SK-N-SH (cell line): Measurements from ENCODE around the gene SCD5. TPM values are rescaled to one million over a fixed set of nuclear protein-coding genes. Genes with fewer than 3 reads are reported as not detected.
A peak's percentile ranks its signal among the peaks of the same experiment; 100 is the strongest.

ENCODE experiments used
- CTCF ChIA-PET: fragments of 300-600, 350-600 bp; formaldehyde crosslinking; extraction: SDS; loops from one replicate; lab custom pipeline; 2021; lab: Yijun Ruan, JAX
- POLR2A ChIA-PET: fragments of 350-600 bp; sonication (Branson Sonifier 250); formaldehyde crosslinking; extraction: SDS; loops from one replicate; lab custom pipeline; 2020; ENCODE audit warnings: antibody characterized with exemption, inconsistent platforms; lab: Yijun Ruan, JAX
- DNase-seq: peaks from one replicate; pipeline ENCODE4 v3.0.0; 2012
- H2AFZ ChIP-seq: fragments of 200-600 bp; sonication (generic); 2 replicates; pipeline ENCODE4 v1.8.1; 2016; ENCODE audit warnings: antibody characterized with exemption, mild to moderate bottlenecking, low read depth
- H3F3A ChIP-seq: fragments of 200-600 bp; sonication (generic); replicated peaks from 2 replicates; pipeline ENCODE3; 2016; ENCODE audit warnings: antibody characterized with exemption, mild to moderate bottlenecking; ENCODE audit not compliant: insufficient read depth
- H3K27ac ChIP-seq, 2 experiments: fragments of 200-500 bp in 1 of 2; fragments of 200-600 bp in 1 of 2; sonication (Bioruptor generic) in 1 of 2; sonication (generic), shearing (Covaris generic) in 1 of 2; 2 replicates each; pipeline versions ENCODE4 v1.5.1 to v1.6.1; 2014 to 2016; ENCODE audit warnings: low read depth in 2 of 2, inconsistent platforms in 1 of 2, low read length in 1 of 2, mild to moderate bottlenecking in 1 of 2, mixed read lengths in 1 of 2
- H3K27me3 ChIP-seq: fragments of 200-600 bp; sonication (generic), shearing (Covaris generic); 2 replicates; pipeline ENCODE4 v1.6.1; 2016; ENCODE audit warnings: mixed run types; ENCODE audit not compliant: insufficient read depth
- H3K36me3 ChIP-seq, 2 experiments: fragments of 200-500 bp in 1 of 2; fragments of 200-600 bp in 1 of 2; sonication (Bioruptor generic) in 1 of 2; sonication (generic) in 1 of 2; replicated peaks in 1 of 2; 2 replicates each; pipeline versions ENCODE3 to v1.5.1; 2014 to 2016; ENCODE audit warnings: low read length in 1 of 2, mild to moderate bottlenecking in 1 of 2; ENCODE audit not compliant: insufficient read depth in 2 of 2, control insufficient read depth in 1 of 2
- H3K4me1 ChIP-seq, 2 experiments: fragments of 200-500 bp in 1 of 2; fragments of 200-600 bp in 1 of 2; sonication (Bioruptor generic) in 1 of 2; sonication (generic), shearing (Covaris generic) in 1 of 2; 2 replicates each; pipeline versions ENCODE4 v1.5.1 to v1.6.1; 2014 to 2016; ENCODE audit warnings: low read depth in 1 of 2, low read length in 1 of 2, mixed run types in 1 of 2; ENCODE audit not compliant: insufficient read depth in 2 of 2, control insufficient read depth in 1 of 2
- H3K4me2 ChIP-seq: fragments of 200-600 bp; sonication (generic), shearing (Covaris generic); 2 replicates; pipeline ENCODE4 v1.6.1; 2017; ENCODE audit warnings: mixed run types
- H3K4me3 ChIP-seq, 2 experiments: fragments of 200-500 bp in 1 of 2; fragments of 200-600 bp in 1 of 2; sonication (Bioruptor generic) in 1 of 2; sonication (generic), shearing (Covaris generic) in 1 of 2; 2 replicates each; pipeline versions ENCODE4 v1.5.1 to v1.8.1; 2014 to 2016; ENCODE audit warnings: low read depth in 2 of 2, inconsistent platforms in 1 of 2, low read length in 1 of 2, mild to moderate bottlenecking in 1 of 2, mixed read lengths in 1 of 2, moderate library complexity in 1 of 2
- H3K79me2 ChIP-seq: fragments of 200-600 bp; sonication (generic); 2 replicates; pipeline ENCODE4 v1.8.1; 2017; ENCODE audit warnings: mild to moderate bottlenecking; ENCODE audit not compliant: insufficient read depth
- H3K9ac ChIP-seq: fragments of 200-600 bp; sonication (generic); 2 replicates; pipeline ENCODE4 v1.6.1; 2017; ENCODE audit warnings: mixed run types
- H3K9me2 ChIP-seq: fragments of 200-600 bp; sonication (generic); 2 replicates; pipeline ENCODE4 v1.6.1; 2017; ENCODE audit warnings: mixed run types
- H3K9me3 ChIP-seq: fragments of 200-600 bp; sonication (generic); 2 replicates; pipeline ENCODE4 v1.6.1; 2017; ENCODE audit warnings: mixed run types, mild to moderate bottlenecking, moderate library complexity
- H4K20me1 ChIP-seq: fragments of 200-600 bp; sonication (generic); 2 replicates; pipeline ENCODE4 v1.6.1; 2017; ENCODE audit warnings: mild to moderate bottlenecking, mixed run types; ENCODE audit not compliant: insufficient read depth
- FOSL2 ChIP-seq: IDR thresholded peaks from 2 replicates; pipeline ENCODE4 v1.4.0; 2012; ENCODE audit warnings: low read depth, mild to moderate bottlenecking, moderate library complexity, borderline replicate concordance
- FOXJ3 ChIP-seq: sonication (generic); formaldehyde crosslinking; IDR thresholded peaks from 2 replicates; pipeline ENCODE4 v1.5.1; 2020; ENCODE audit warnings: mild to moderate bottlenecking, missing genetic modification reagents
- GABPA ChIP-seq: IDR thresholded peaks from 2 replicates; pipeline ENCODE4 v1.4.0; 2012; ENCODE audit warnings: low read depth, mild to moderate bottlenecking
- GATA2 ChIP-seq: sonication (generic); formaldehyde crosslinking; IDR thresholded peaks from 2 replicates; pipeline ENCODE4 v1.5.0; 2020; ENCODE audit warnings: mild to moderate bottlenecking, missing genetic modification reagents
- IRF3 ChIP-seq: fragments of 150-350 bp; IDR thresholded peaks from 2 replicates; pipeline ENCODE4 v1.6.1; 2016; ENCODE audit warnings: mild to moderate bottlenecking, low read depth, low read length
- JUND ChIP-seq: IDR thresholded peaks from 2 replicates; pipeline ENCODE4 v1.4.0; 2012
- MEF2A ChIP-seq: IDR thresholded peaks from 2 replicates; pipeline ENCODE4 v1.4.0; 2012; ENCODE audit warnings: low read depth, borderline replicate concordance
- MXI1 ChIP-seq: IDR thresholded peaks from 2 replicates; pipeline ENCODE4 v1.6.1; 2012; ENCODE audit warnings: mild to moderate bottlenecking, low read depth, low read length, improper control_type of control experiment
- NFIC ChIP-seq: IDR thresholded peaks from 2 replicates; pipeline ENCODE4 v1.4.0; 2012; ENCODE audit warnings: borderline replicate concordance
- NRF1 ChIP-seq: IDR thresholded peaks from 2 replicates; pipeline ENCODE4 v1.6.1; 2012; ENCODE audit warnings: low read depth, mild to moderate bottlenecking, low read length
- PBX3 ChIP-seq: IDR thresholded peaks from 2 replicates; pipeline ENCODE4; 2012
- POLR2AphosphoS5 ChIP-seq: IDR thresholded peaks from 2 replicates; pipeline ENCODE4 v1.6.1; 2012; ENCODE audit warnings: low read depth, low read length
- RAD21 ChIP-seq: IDR thresholded peaks from 2 replicates; pipeline ENCODE4 v1.6.1; 2012; ENCODE audit warnings: mild to moderate bottlenecking, low read length
- RCOR1 ChIP-seq: fragments of 150-350 bp; IDR thresholded peaks from 2 replicates; pipeline ENCODE4 v1.6.1; 2017; ENCODE audit warnings: antibody characterized with exemption, low read length
- RFX5 ChIP-seq: IDR thresholded peaks from 2 replicates; pipeline ENCODE4 v1.6.1; 2012; ENCODE audit warnings: mild to moderate bottlenecking, improper control_type of control experiment, low read length
- TAF1 ChIP-seq: IDR thresholded peaks from 2 replicates; pipeline ENCODE4 v1.6.1; 2012; ENCODE audit warnings: low read depth, mild to moderate bottlenecking, low read length, moderate library complexity, borderline replicate concordance
- TCF12 ChIP-seq: IDR thresholded peaks from 2 replicates; pipeline ENCODE4 v1.4.0; 2012
- USF2 ChIP-seq: fragments of 150-350 bp; IDR thresholded peaks from 2 replicates; pipeline ENCODE4 v1.6.1; 2017; ENCODE audit warnings: antibody characterized with exemption, low read length, low read depth, borderline replicate concordance
- WGBS: methylation state at CpG from one replicate; pipeline ENCODE4 v1.1.6; 2017; ENCODE audit warnings: low lambda C conversion rate; 5-methylcytosine and 5-hydroxymethylcytosine counted together
- polyA plus RNA-seq, 3 experiments: library from polyadenylated mRNA; depleted of rRNA; stranded (reverse); fragments of >200 nt; gene quantifications; 2 replicates each; pipeline ENCODE4 v1.2.3, GENCODE V29; 2012

The SCD5 gene
- polyA plus RNA-seq, 1 of the 3 experiments (the other 2 are of a cell fraction) = 23.7 TPM

GRCh38 chr4:82599336-82599735 lies 199.3 kb downstream of the SCD5 start:
- H3K27ac ChIP-seq = no peak overlapping the region
- no peaks in the 10 kb centered on the region for H3K79me2 ChIP-seq
- no peaks in the 10 kb centered on the region for H3K4me1 ChIP-seq
- no peak for DNase-seq
- H3K4me2 ChIP-seq = no peak overlapping the region
- TF ChIP-seq RAD21 (0 out of 2 replicates have a peak, but pooled peaks have one; percentile 21), JUND (no peak)
- ChIA-PET POLR2A (no interaction called here), CTCF (interaction anchor here (1.1 to 1.4 kb wide), 2 partner anchors 19 to 137 kb away, joined by 3 to 4 read pairs; no protein-coding TSS in a partner anchor)
- no peak overlapping the region for H2AFZ ChIP-seq
- H3K9me2 ChIP-seq = no peaks in the 10 kb centered on the region
- no peak overlapping the region for H3K4me3 ChIP-seq
- no peaks in the 10 kb centered on the region for H4K20me1 ChIP-seq
- no peaks in the 10 kb centered on the region for H3K27me3 ChIP-seq
- H3K9ac ChIP-seq = no peak overlapping the region
- WGBS = 63% methylated on average over 4 of the region's 4 CpGs
- H3K9me3 ChIP-seq = no peaks in the 10 kb centered on the region
- H3F3A ChIP-seq = no peaks in the 10 kb centered on the region
- H3K36me3 ChIP-seq = no peaks in the 10 kb centered on the region

GRCh38 chr4:82594456-82594855 lies 204.1 kb downstream of the SCD5 start:
- WGBS = 63% methylated on average over 4 of the region's 4 CpGs
- CTCF ChIA-PET = interaction anchor here (0.7 kb wide), 1 partner anchor 133 kb away, joined by 3 read pairs; no protein-coding TSS in a partner anchor

More at GRCh38 chr4:82594456-82594855, 204.1 kb downstream of the SCD5 start:
- Histone ChIP-seq H3K27ac (no peak overlapping the region), H3K9me2 (no peaks in the 10 kb centered on the region), H3K79me2 (no peaks in the 10 kb centered on the region)
- TF ChIP-seq RFX5 (no peak), GATA2 (CRISPR knock-in tag) (no peak), PBX3 (no peak), USF2 (no peak), NRF1 (no peak), TAF1 (no peak), MEF2A (no peak), FOSL2 (no peak), NFIC (no peak), JUND (no peak), GABPA (no peak), FOXJ3 (CRISPR knock-in tag) (no peak), MXI1 (no peak), RAD21 (no peak), TCF12 (no peak), POLR2AphosphoS5 (no peak), IRF3 (no peak), RCOR1 (no peak)
- TF ChIP-seq, all 33 proteins: peak for 0
- Histone ChIP-seq H2AFZ (no peak overlapping the region), H3F3A (no peaks in the 10 kb centered on the region), H4K20me1 (no peaks in the 10 kb centered on the region), H3K36me3 (no peaks in the 10 kb centered on the region), H3K9ac (no peak overlapping the region), H3K4me3 (no peak overlapping the region), H3K27me3 (peaks cover 18% of the 10 kb centered on the region; the same call in 1 of the 2 replicates), H3K9me3 (no peaks in the 10 kb centered on the region), H3K4me1 (no peaks in the 10 kb centered on the region), H3K4me2 (no peak overlapping the region)
- POLR2A ChIA-PET = no interaction called here
- no peak for DNase-seq
